ENCODE data around the gene PARP11.

DNA sequence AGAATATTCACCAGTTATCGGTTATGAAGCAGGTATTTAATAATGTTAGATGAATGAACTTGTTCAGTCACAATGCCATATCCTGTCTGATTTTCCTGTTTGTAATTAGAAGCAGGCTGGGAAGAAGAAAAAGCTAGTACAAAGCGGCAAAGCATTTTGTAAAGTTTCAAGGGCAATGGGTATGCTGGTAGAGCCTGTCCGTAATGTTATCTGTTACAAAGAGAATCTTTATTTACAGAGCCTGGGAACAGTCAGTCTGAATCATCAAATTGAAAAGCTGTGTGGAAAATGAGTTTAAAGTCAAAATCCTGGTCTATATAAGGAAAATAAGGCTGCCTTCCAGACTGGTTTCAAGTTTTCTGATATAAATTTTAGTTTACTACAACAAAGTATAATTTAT lies 40.5 kb downstream of the PARP11 start:
- TF ChIP-seq, protein P1, sequence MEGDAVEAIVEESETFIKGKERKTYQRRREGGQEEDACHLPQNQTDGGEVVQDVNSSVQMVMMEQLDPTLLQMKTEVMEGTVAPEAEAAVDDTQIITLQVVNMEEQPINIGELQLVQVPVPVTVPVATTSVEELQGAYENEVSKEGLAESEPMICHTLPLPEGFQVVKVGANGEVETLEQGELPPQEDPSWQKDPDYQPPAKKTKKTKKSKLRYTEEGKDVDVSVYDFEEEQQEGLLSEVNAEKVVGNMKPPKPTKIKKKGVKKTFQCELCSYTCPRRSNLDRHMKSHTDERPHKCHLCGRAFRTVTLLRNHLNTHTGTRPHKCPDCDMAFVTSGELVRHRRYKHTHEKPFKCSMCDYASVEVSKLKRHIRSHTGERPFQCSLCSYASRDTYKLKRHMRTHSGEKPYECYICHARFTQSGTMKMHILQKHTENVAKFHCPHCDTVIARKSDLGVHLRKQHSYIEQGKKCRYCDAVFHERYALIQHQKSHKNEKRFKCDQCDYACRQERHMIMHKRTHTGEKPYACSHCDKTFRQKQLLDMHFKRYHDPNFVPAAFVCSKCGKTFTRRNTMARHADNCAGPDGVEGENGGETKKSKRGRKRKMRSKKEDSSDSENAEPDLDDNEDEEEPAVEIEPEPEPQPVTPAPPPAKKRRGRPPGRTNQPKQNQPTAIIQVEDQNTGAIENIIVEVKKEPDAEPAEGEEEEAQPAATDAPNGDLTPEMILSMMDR (IDR thresholded peaks at IDR 0.05; ENCODE audit: poor library complexity), result no peak
- no peak for TF ChIP-seq EZH2phosphoT487 (IDR thresholded peaks at IDR 0.05; ENCODE audit: low read depth, severe bottlenecking, unreplicated experiment)
- TF ChIP-seq EZH2 (IDR thresholded peaks at IDR 0.05; ENCODE audit: borderline replicate concordance), result no peak

All from hepatocyte (in vitro differentiated cells).